DMS 273 treated with DMSO at 0.1 percent for 48 hours (cell line): ENCODE measurements around the gene ZNF423.
"Not testable (repeated sequence)": the region's sequence is repeated elsewhere in the genome, so short reads cannot be mapped to it uniquely, and the experiment has no call there.

ENCODE experiments used
- DNase-seq: peaks from one replicate; lab custom pipeline; 2025; lab: John Stamatoyannopoulos, UW

ZNF423 gene

DNA sequence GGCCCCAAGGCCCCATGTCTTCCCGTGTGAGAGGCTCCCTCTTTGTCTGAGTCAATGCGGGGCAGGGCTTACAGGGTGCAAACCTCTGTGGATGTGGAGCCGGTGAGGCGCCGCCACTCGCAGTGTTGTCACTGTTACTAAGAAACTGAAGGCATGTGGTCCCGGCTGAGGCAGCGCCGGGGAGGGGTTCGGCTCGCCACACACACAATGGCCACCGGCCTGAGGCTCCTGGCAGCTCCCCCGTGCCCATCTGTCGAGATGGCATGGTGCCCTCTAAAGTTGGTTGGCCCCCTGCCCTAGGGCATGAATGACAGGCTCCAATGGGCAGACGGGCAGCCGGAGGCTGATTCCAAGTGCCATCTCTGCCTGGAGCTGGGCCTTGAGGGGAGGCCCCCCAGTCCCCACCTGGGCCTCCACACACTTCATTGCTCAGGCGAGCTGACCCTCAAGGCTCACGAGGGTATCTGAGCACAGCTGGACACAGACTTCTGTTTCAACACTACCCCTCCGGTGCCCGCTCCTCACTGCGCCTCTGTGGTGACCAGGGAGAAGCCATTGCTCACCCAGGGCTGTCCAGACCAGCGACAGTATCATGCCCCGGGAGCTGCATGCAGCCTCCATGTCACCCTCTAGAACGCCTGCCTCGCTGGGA, 345.1 kb downstream of the ZNF423 start:
- DNase-seq = peak; percentile 90

DNA sequence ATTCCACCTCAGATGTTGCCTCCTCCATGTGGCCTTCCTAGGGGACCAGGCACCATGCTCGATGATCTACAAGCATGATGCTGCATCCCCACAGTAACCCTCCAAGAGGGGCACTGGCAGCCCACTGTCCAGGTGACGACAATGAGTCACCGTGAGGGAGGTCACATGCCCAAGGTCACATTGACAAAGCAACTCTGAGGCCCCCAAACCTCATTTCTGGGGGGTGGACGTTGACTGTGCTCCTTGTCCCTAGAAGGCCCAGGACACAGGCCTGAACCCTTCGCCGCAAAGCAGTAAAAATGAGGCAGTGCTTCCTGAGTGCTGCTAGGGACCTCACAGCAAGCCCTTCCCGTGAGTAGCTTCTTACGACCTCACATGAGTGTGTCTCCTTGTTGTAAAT, 345.8 kb downstream of the ZNF423 start:
- no peak for DNase-seq

GRCh38 chr16:49506058-49507013, 349.6 kb downstream of the ZNF423 start:
- DNase-seq = not testable (repeated sequence)

- no peak for DNase-seq
These were observed 350.4 kb downstream of the ZNF423 start for GRCh38 chr16:49505556-49505955.

- no peak for DNase-seq
These were observed 351.3 kb downstream of the ZNF423 start for GRCh38 chr16:49504626-49505025.

DNA sequence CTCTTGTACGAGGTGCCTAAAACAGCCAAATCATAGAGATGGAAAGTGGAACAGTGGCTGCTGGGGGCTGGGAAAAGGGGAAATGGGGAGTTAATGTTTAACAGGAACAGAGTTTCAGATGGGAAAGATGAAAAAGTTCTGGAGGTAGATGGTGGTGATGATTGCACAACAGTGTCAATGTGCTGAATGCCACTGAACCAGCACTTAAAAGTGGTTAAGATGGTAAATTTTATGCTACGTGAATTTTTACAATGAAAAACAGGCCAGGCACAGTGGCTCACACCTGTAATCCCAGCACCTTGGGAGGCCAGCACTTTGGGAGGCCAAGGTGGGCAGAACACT, 351.9 kb downstream of the ZNF423 start:
- no peak for DNase-seq

DNA sequence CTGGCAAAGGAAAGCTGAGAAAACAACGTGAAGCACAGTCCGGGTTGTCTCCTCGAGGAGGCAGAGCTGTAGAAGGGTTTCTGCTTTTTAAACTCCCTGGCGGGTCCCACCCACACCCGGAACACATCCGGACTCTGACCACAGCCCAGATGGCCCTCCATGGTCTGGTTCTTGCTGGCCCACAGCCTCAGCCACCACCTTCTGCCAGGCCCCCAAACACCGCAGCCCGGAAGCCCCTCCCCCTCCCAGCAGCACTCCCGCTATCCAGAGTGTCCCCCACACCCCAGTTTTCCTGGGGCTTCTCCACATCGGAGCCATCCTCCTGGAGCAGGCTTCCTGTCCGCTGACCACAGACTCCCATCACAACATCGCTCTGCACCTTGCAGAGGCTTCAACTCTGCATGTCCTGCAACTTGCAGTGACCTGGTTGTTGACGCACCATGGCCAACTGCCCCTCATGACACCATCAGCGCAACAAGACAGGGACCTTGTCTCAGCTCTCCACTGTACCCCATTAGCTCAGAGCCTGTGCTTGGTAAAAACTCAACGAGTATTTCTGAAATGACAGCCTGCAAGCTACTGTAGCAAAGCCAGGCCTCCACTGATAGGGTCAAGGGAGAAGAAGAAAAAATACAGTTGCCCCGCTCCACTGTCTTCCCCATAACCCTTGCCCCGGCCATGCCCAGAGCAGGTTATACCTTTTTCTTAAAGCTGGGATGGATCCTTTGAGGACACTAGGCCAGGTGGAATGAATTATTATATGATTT, 352.5 kb downstream of the ZNF423 start:
- no peak for DNase-seq

DNA sequence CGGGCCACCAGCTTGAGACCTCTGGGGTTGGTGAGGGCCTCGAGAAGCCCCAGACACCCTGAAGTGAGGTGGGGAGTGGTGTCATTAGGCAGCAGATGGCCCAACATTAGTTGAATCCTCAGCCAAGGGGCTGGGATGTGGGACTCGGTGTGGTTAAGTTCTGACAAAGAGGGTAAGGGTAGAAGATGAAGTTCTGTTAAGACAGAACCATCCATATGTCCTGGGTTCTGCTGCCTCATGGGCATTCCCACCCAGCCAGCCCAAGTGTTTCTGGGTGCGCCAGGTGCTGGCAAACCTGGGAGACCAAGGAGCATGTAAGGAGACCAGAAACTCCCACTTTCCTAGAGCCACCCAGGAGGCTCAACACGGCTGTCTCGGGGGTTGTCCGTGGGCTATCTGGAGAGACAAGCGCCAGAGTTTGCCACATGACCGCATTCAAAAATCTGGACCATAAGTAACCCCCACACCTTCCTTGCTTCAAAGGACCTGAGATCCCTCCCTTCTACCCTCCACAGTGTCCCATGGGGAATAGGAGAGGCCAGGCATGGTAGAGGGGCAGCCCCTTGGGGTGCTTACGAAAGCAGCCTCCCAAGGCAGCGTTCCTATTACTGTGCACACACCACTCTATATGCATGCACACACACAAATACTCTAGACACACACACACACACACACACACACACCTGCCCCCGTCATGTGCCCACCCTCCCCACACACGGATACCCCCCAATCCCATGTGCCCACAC, 353.6 kb downstream of the ZNF423 start:
- peak; percentile 48 for DNase-seq

DNA sequence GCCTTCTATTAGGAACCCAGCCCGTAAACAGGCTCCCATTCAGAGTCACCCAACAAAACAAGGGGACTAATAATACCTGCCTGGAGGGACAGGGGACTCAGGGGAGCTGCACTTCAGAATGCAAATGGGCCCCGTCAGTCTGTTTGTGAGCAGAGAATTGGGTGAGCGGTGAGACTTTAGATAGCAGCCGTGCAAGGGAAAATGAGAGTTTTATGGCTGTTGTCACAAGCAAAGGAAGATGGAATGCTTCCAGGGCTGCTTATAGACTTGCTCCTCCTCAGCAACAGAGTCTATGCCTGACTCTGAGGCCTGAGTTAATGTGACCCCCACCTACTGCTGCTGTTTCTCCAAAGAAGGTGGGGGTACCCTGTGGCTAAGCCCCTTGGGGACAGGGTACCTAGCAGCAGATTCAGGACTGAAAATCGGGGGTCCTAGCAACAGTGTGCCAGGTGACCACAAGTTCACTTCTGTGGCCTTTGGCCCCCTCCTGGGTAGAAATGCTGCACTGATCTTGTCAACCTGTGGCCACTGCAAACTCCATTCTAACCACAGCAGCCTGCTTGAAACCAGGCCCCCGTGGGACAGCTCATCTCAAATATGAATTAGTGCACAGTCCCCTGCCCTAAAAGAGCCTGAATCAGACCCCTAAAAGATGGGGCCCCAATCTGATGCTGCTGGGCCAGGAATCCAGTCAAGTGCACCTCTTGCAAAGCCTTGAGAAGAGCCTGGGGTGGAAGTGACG, 355.9 kb downstream of the ZNF423 start:
- DNase-seq = no peak

DNA sequence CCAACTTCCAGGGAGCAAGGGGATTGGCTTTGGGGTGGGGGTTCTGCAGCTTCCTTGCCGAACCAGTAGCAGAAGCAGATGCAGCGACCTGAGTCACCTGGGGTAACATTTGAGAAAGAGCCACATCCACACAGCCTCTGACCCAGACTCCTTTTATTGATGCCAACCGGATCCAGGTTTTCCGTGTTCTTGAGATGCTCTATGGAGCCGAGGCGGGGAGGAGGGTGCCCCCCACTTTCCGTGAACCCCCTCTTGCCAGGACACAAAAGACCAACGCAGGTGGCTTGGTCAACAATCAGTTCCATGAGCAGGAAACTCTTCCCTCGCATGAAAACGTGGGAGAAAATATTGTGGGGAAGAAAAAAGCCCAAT, 356.5 kb downstream of the ZNF423 start:
- no peak for DNase-seq

DNA sequence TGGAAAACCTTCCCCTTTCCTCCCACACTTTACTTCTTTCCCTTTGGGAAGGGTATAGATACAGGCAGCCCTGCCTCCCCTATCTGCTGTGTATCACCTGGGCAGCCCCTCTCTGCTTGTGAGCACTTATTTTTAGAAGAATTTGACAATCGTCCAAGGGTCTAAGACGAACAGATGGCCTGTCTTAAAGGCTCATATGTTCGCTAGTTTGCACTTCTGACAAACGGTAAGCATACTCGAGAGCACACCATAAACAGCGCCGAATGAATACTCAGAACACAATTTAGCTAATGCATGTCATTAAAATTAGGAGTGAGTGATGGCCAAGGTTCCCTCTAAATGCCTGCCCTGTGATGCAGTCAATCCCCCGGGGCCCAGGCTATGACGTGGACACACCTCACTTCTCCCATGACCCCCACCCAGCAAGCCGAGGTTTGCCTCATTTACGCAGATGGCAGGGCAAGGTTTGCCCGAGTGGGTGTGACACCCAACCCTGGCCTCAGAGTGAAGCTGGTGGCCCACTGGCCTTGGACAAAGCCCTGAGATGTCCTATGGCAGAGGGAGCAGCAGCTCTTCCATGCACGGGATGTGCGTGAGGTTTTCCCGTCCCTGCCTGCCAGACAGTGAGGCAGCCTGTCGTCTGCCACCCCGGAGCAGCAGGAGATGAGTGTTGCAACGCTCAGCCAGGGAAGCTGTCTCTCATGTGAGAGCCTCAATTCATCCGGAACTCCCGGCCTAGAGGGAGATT, 357.1 kb downstream of the ZNF423 start:
- DNase-seq = peak; percentile 97

DNA sequence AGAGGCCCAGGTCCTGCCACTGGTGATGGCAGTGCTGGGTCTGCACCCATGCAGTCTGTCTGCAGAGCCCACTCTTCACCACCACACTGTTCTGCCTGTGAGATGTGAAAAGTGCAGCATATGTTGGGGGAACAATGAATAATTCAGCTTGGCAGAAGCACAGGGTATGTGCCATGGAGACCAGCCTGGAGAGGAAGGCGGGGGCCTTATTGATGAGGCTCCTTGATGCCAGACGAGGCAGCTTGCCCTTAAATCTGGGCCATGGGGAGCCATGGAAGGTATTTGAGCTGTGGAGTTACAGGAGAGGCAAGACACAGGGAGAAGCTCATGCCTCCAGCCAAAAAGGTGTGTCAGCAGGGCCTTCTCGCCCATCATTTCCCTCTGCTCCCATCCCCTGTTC, 357.6 kb downstream of the ZNF423 start:
- peak; percentile 84 for DNase-seq

- no peak for DNase-seq
These were observed 358.4 kb downstream of the ZNF423 start for GRCh38 chr16:49497466-49497865.

GRCh38 chr16:49496656-49497055, 359.3 kb downstream of the ZNF423 start:
- DNase-seq = no peak

GRCh38 chr16:49495596-49496355, 360.1 kb downstream of the ZNF423 start:
- DNase-seq = no peak

GRCh38 chr16:49494891-49495566, 360.9 kb downstream of the ZNF423 start:
- DNase-seq = no peak

DNA sequence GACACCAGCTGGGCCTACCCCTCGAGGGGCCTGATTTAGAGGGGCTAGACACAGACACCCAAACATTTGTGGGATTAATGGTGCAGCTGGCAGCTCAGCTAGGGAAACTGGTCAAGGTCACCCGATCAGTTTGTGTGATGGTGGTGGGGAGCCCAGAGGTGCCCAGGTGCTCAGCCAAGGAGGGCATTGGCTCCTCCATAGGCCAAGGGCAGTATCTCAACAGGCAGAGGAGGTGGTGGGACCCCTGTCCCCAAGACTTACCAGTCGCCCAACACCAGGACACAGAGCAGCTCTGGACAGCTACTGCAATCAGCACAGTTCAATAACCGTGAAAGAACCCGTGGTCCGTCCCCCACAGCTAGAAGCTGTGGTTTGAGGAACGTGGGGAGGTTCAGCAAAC, 361.4 kb downstream of the ZNF423 start:
- DNase-seq = no peak

- DNase-seq = no peak
These were observed 362.1 kb downstream of the ZNF423 start for GRCh38 chr16:49493836-49494235.
